HG02885 (cell line): Measurements from ENCODE around the gene AARS2.

Experiments used
- ATAC-seq: cut with Tn5 transposase; IDR thresholded peaks from one replicate; pipeline ENCODE4 v1.9.1; 2021; ENCODE audit warnings: mild to moderate bottlenecking; ENCODE audit not compliant: unreplicated experiment, poor library complexity

Gene AARS2

GRCh38 chr6:44265007-44265721 lies 48.0 kb downstream of the AARS2 start, which contains the start of gene NFKBIE:
Gene NFKBIE, minus strand, starts transcription at chr6:44265551. Its CDS starts 205 bp downstream, at chr6:44265346.
- ATAC-seq = peak; percentile 45

GRCh38 chr6:44264154-44265006 lies 48.8 kb downstream of the AARS2 start:
- ATAC-seq = peak; percentile 26

GRCh38 chr6:44263354-44264100 lies 49.6 kb downstream of the AARS2 start:
- peak; percentile 17 for ATAC-seq

GRCh38 chr6:44262467-44263353 lies 50.4 kb downstream of the AARS2 start:
- ATAC-seq = no peak

- ATAC-seq = no peak
Measured at GRCh38 chr6:44261581-44261980, 51.6 kb downstream of the AARS2 start.

- ATAC-seq = no peak
Measured at GRCh38 chr6:44260451-44261297, 52.5 kb downstream of the AARS2 start.

DNA sequence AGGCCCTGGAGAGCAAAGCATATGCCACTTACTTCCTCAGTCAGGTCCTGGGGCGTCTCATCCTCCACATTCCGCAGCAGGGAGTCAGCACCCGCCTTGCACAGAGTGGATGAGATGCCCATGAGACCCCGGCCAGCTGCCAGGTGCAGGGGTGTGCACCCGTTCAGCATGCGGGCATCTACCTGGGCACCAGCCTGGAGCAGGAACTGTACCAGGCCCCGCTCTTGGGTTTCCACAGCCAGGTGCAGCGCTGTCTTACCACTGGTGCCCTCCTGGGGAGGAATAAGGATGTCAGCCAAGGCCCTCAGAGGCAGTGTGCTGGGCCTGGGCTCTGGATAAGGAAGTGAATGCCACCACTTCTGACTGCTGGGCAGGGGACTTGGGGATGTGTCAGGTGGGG lies 53.1 kb downstream of the AARS2 start:
- no peak for ATAC-seq

- no peak for ATAC-seq
Measured at GRCh38 chr6:44258921-44259320, 54.2 kb downstream of the AARS2 start.

GRCh38 chr6:44258325-44258863 lies 54.8 kb downstream of the AARS2 start:
- ATAC-seq = no peak

GRCh38 chr6:44257753-44258324 lies 55.3 kb downstream of the AARS2 start:
- peak; percentile 13 for ATAC-seq

GRCh38 chr6:44257025-44257752 lies 56.0 kb downstream of the AARS2 start, which contains the start of gene SLC35B2:
Gene SLC35B2, minus strand, starts transcription at chr6:44257528. Its CDS starts 118 bp downstream, at chr6:44257410.
- ATAC-seq = peak; percentile 54

- no peak for ATAC-seq
Measured at GRCh38 chr6:44256775-44257024, 56.4 kb downstream of the AARS2 start.

DNA sequence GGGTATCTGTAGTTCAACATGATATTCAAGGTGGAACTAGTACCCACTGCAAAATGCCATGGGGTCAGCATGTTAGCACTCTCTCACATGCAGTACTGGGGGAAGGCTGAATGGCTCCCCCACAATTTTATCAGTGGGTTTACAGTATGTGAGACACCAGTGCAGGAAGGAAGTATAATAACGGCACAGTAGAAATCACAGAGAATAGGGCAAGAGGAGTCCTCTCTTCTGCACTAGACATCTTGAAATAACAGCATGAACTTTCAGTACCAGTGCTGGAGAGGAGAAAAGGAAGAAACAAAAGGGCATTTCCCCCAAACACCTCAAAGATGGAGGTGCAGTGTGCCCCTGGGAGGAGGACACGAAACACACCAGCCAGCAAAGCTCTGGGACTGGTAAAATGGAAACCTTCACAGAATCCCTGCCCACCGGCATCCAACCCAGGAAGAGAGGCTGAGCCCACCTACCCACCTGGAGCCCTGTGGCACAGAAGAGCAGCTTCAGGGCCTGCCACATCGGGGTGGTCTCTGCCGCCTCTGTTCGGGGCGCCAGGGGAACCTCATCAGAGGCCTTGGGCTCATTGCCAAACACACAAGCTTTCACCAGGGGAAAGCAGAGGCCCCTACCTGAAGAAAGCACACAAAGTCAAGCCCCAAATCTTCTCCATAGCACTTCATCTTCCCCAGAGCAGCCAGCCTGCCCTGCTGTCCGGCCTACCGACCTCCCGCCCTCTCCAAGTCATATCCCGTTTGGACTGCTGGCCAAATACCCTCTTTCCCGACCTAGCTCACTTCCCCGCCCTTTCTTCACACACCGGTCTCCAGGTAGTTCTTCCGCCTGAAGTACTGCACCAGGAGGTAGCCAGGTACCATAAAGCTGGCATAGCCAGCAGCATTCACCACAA lies 57.0 kb downstream of the AARS2 start:
- no peak for ATAC-seq

- ATAC-seq = no peak
Measured at GRCh38 chr6:44255105-44255808, 57.9 kb downstream of the AARS2 start.

GRCh38 chr6:44254191-44255104 lies 58.7 kb downstream of the AARS2 start:
- no peak for ATAC-seq
